Uterus (tissue), 2 donors: ENCODE data around the gene CDC42EP4.
A peak's percentile ranks its signal among the peaks of the same experiment; 100 is the strongest.

Source experiments
- CTCF ChIP-seq, 4 experiments: fragments of 200-600 bp in 2 of 4; fragments of 450-650 bp in 2 of 4; sonication (generic) in 2 of 4; IDR thresholded peaks; one replicate each; pipeline ENCODE4 v1.5.1; 2016 to 2019; ENCODE audit warnings: antibody characterized with exemption in 4 of 4, mild to moderate bottlenecking in 2 of 4, moderate library complexity in 1 of 4
- POLR2A ChIP-seq, 2 donors: fragments of 450-650 bp; IDR thresholded peaks; one replicate each; pipeline ENCODE4 v1.6.1; 2016; ENCODE audit warnings: antibody characterized with exemption in 2 of 2, mild to moderate bottlenecking in 1 of 2, moderate library complexity in 1 of 2

- TF ChIP-seq CTCF (IDR thresholded peaks at IDR 0.05): peak in 2 of 4 experiments; percentile 46 to 58
- TF ChIP-seq POLR2A (IDR thresholded peaks at IDR 0.05): no peak
Observed at GRCh38 chr17:73340093-73340596, 28.3 kb upstream of the CDC42EP4 start.
